NCI-H2196 (cell line): ENCODE results near the gene TCF21.
"Not testable (repeated sequence)": the region's sequence is repeated elsewhere in the genome, so short reads cannot be mapped to it uniquely, and the experiment has no call there.

ENCODE experiments used
- DNase-seq: peaks from one replicate; lab custom pipeline; 2025; ENCODE audit not compliant: unreplicated experiment; lab: John Stamatoyannopoulos, UW

Gene TCF21

GRCh38 chr6:133888929-133889556 is at the start of gene TCF21:
TSS of gene TCF21 (plus strand) at chr6:133889113. CDS start at chr6:133889398, 285 bp downstream.
- DNase-seq, result no peak

GRCh38 chr6:133841176-133841575 is 47.7 kb upstream of the TCF21 start:
- no peak for DNase-seq

- DNase-seq, result no peak
These were observed 45.8 kb upstream of the TCF21 start for GRCh38 chr6:133843098-133843497.

GRCh38 chr6:133844709-133845108 is 44.2 kb upstream of the TCF21 start:
- DNase-seq, result no peak

GRCh38 chr6:133854041-133854363 is 34.9 kb upstream of the TCF21 start:
- no peak for DNase-seq

GRCh38 chr6:133854364-133855275 is 34.3 kb upstream of the TCF21 start:
- no peak for DNase-seq

GRCh38 chr6:133855276-133855990 is 33.5 kb upstream of the TCF21 start:
- no peak for DNase-seq

GRCh38 chr6:133855991-133856370 is 32.9 kb upstream of the TCF21 start:
- no peak for DNase-seq

- no peak for DNase-seq
These were observed 32.0 kb upstream of the TCF21 start for GRCh38 chr6:133856911-133857310.

- DNase-seq, result no peak
These were observed 31.2 kb upstream of the TCF21 start for GRCh38 chr6:133857696-133858095.

- DNase-seq, result not testable (repeated sequence)
These were observed 27.6 kb upstream of the TCF21 start for GRCh38 chr6:133861337-133861736.

- no peak for DNase-seq
These were observed 25.7 kb upstream of the TCF21 start for GRCh38 chr6:133863228-133863627.

GRCh38 chr6:133865680-133866079 is 23.2 kb upstream of the TCF21 start:
- DNase-seq, result no peak

- no peak for DNase-seq
These were observed 17.8 kb upstream of the TCF21 start for GRCh38 chr6:133871131-133871530.

GRCh38 chr6:133873538-133873937 is 15.4 kb upstream of the TCF21 start:
- no peak for DNase-seq

- no peak for DNase-seq
These were observed 11.8 kb upstream of the TCF21 start for GRCh38 chr6:133877116-133877515.

GRCh38 chr6:133880006-133880405 is 8.9 kb upstream of the TCF21 start:
- DNase-seq, result no peak

GRCh38 chr6:133880896-133881295 is 8.0 kb upstream of the TCF21 start:
- DNase-seq, result no peak

- DNase-seq, result no peak
These were observed 2.7 kb upstream of the TCF21 start for GRCh38 chr6:133886104-133886775.

- no peak for DNase-seq
These were observed 1.6 kb upstream of the TCF21 start for GRCh38 chr6:133887156-133887879.

- DNase-seq, result no peak
These were observed 1.1 kb upstream of the TCF21 start for GRCh38 chr6:133887880-133888230.
